ENCODE results near the gene GXYLT2.

GRCh38 chr3:72997421-72997961 lies 109.6 kb downstream of the GXYLT2 start:
- TF ChIP-seq CTCF (IDR thresholded peaks at IDR 0.05) (peak in 1 of 3 experiments; percentile 34), POLR2A (IDR thresholded peaks at IDR 0.05) (no peak)
